SU-DHL-6 (cell line): ENCODE measurements around the gene CARD18.

Source experiments
- H2AFZ ChIP-seq: fragments of 200-600 bp; sonication (generic); 2 replicates; pipeline ENCODE4 v1.6.1; 2014; ENCODE audit warnings: low read depth, mild to moderate bottlenecking, moderate library complexity, mixed read lengths, antibody characterized with exemption, low read length; ENCODE audit not compliant: severe bottlenecking
- H3F3A ChIP-seq: fragments of 200-600 bp; shearing (Covaris generic); 2 replicates; pipeline ENCODE4 v1.6.0; 2016; ENCODE audit warnings: antibody characterized with exemption, mild to moderate bottlenecking; ENCODE audit not compliant: insufficient read depth
- H3K27ac ChIP-seq: fragments of 200-600 bp; sonication (generic); 2 replicates; pipeline ENCODE4 v1.5.1; 2016; ENCODE audit warnings: low read depth, mild to moderate bottlenecking, low read length, moderate library complexity, mixed read lengths
- H3K27me3 ChIP-seq: fragments of 200-600 bp; sonication (generic), shearing (Covaris generic); 2 replicates; pipeline ENCODE4 v1.6.0; 2014; ENCODE audit warnings: mild to moderate bottlenecking, low read length
- H3K36me3 ChIP-seq: fragments of 200-600 bp; sonication (generic); 2 replicates; pipeline ENCODE4 v1.6.1; 2014; ENCODE audit warnings: mild to moderate bottlenecking, low read length, mixed read lengths
- H3K4me2 ChIP-seq: fragments of 300-600, 200-600 bp; shearing (Covaris generic), sonication (generic); 2 replicates; pipeline ENCODE4 v1.6.0; 2014; ENCODE audit warnings: low read length, low read depth, mild to moderate bottlenecking; ENCODE audit not compliant: poor library complexity, severe bottlenecking
- H3K4me3 ChIP-seq: fragments of 200-600 bp; sonication (generic); 2 replicates; pipeline ENCODE4 v1.5.1; 2014; ENCODE audit warnings: antibody characterized with exemption, low read length, mild to moderate bottlenecking, mixed read lengths; ENCODE audit not compliant: insufficient read depth, poor library complexity, severe bottlenecking
- H3K79me2 ChIP-seq: fragments of 200-600 bp; sonication (generic); 2 replicates; pipeline ENCODE4 v1.6.1; 2014; ENCODE audit warnings: mild to moderate bottlenecking, low read length, moderate library complexity; ENCODE audit not compliant: insufficient read depth
- H3K9ac ChIP-seq: fragments of 200-600 bp; sonication (generic); 2 replicates; pipeline ENCODE4 v1.7.0; 2014; ENCODE audit warnings: mild to moderate bottlenecking, low read length
- H3K9me2 ChIP-seq: fragments of 200-600 bp; sonication (generic); replicated peaks from 2 replicates; pipeline ENCODE4 v1.6.1; 2014; ENCODE audit warnings: low read length; ENCODE audit not compliant: insufficient read depth
- H3K9me3 ChIP-seq: fragments of 200-600 bp; sonication (generic); 2 replicates; pipeline ENCODE4 v1.6.1; 2014; ENCODE audit warnings: low read length, mixed read lengths; ENCODE audit not compliant: insufficient read depth
- H4K20me1 ChIP-seq: fragments of 200-600 bp; sonication (generic); 2 replicates; pipeline ENCODE4 v1.6.1; 2014; ENCODE audit warnings: low read depth, mild to moderate bottlenecking, antibody characterized with exemption, low read length, moderate library complexity, mixed read lengths
- CTCF ChIP-seq: fragments of 200-600 bp; sonication (generic); IDR thresholded peaks from one replicate; pipeline ENCODE4 v1.5.1; 2017; ENCODE audit warnings: antibody characterized with exemption, mild to moderate bottlenecking, low read length, moderate library complexity; ENCODE audit not compliant: insufficient read depth, poor library complexity, severe bottlenecking
- EZH2phosphoT487 ChIP-seq: fragments of 200-600 bp; sonication (generic), shearing (Covaris generic); conservative IDR thresholded peaks from 2 replicates; pipeline ENCODE4 v1.6.1; 2018; ENCODE audit warnings: mild to moderate bottlenecking, antibody characterized with exemption, low read length, moderate library complexity, mixed read lengths

The CARD18 gene

GRCh38 chr11:105139669-105140068 lies at the start of gene CARD18:
Gene CARD18, minus strand, starts transcription at chr11:105139769. Its CDS starts 43 bp downstream, at chr11:105139726.
- no peak within 1 kb of the TSS for H3K4me3 ChIP-seq
- H2AFZ ChIP-seq, result no peak within 1 kb of the TSS
- no peaks in the 10 kb centered on the region for H3K9me2 ChIP-seq
- H3K9ac ChIP-seq, result no peak within 1 kb of the TSS
- no peaks in the 10 kb centered on the region for H3K79me2 ChIP-seq
- no peaks in the 10 kb centered on the region for H3K36me3 ChIP-seq
- H3K27me3 ChIP-seq, result no peaks in the 10 kb centered on the region
- no peak for TF ChIP-seq EZH2phosphoT487
- no peak for TF ChIP-seq CTCF
- H3K27ac ChIP-seq, result no peak within 1 kb of the TSS
- H3K4me2 ChIP-seq, result no peak within 1 kb of the TSS
- H3F3A ChIP-seq, result no peaks in the 10 kb centered on the region
- H3K9me3 ChIP-seq, result no peaks in the 10 kb centered on the region
- H4K20me1 ChIP-seq, result no peaks in the 10 kb centered on the region

GRCh38 chr11:105183987-105184386 lies 44.4 kb upstream of the CARD18 start:
- no peaks in the 10 kb centered on the region for H3K36me3 ChIP-seq
- H3K4me3 ChIP-seq, result no peak overlapping the region
- H3K4me2 ChIP-seq, result no peak overlapping the region
- H3K27me3 ChIP-seq, result no peaks in the 10 kb centered on the region
- H2AFZ ChIP-seq, result no peak overlapping the region
- no peak overlapping the region for H3K27ac ChIP-seq
- H3K9me3 ChIP-seq, result no peaks in the 10 kb centered on the region
- no peaks in the 10 kb centered on the region for H3K79me2 ChIP-seq
- no peaks in the 10 kb centered on the region for H4K20me1 ChIP-seq
- H3F3A ChIP-seq, result no peaks in the 10 kb centered on the region
- no peak overlapping the region for H3K9ac ChIP-seq
- H3K9me2 ChIP-seq, result no peaks in the 10 kb centered on the region
- TF ChIP-seq CTCF, result no peak
- no peak for TF ChIP-seq EZH2phosphoT487

- no peaks in the 10 kb centered on the region for H3K36me3 ChIP-seq
- H3K79me2 ChIP-seq, result no peaks in the 10 kb centered on the region
- H3K27me3 ChIP-seq, result no peaks in the 10 kb centered on the region
- TF ChIP-seq EZH2phosphoT487 (no peak), CTCF (no peak)
- H4K20me1 ChIP-seq, result no peaks in the 10 kb centered on the region
- no peak overlapping the region for H3K27ac ChIP-seq
- no peak overlapping the region for H3K4me3 ChIP-seq
- H3K4me2 ChIP-seq, result no peak overlapping the region
- no peaks in the 10 kb centered on the region for H3K9me2 ChIP-seq
- no peaks in the 10 kb centered on the region for H3K9me3 ChIP-seq
- H3K9ac ChIP-seq, result no peak overlapping the region
- no peak overlapping the region for H2AFZ ChIP-seq
- H3F3A ChIP-seq, result no peaks in the 10 kb centered on the region
Measured at GRCh38 chr11:105183426-105183825, 43.9 kb upstream of the CARD18 start.
